HG03457 (cell line): Measurements from ENCODE around the gene GALNT2.

Experiments
- ATAC-seq: cut with Tn5 transposase; IDR thresholded peaks from one replicate; pipeline ENCODE4 v1.9.1; 2021; ENCODE audit warnings: moderate number of reproducible peaks; ENCODE audit not compliant: unreplicated experiment

Gene GALNT2

DNA sequence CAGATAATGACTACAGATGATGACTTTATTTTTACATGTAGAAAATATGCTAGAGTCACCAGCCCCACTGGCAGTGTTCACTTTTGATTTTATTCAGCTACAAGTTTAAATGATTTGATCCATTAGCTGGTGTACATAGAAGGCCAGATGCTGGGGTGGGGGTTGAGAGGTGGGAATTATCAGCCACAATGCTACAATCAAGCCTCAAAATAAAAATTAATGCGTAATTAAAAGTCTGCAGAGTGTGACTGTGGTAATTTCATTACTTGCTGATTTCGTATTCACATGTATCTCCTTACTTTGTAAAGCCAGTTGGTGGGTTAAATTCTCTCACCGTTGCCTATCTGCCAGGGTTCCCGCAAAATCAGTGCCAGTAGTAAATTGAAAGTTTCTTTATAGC lies 109.3 kb downstream of the GALNT2 start:
- no peak for ATAC-seq

DNA sequence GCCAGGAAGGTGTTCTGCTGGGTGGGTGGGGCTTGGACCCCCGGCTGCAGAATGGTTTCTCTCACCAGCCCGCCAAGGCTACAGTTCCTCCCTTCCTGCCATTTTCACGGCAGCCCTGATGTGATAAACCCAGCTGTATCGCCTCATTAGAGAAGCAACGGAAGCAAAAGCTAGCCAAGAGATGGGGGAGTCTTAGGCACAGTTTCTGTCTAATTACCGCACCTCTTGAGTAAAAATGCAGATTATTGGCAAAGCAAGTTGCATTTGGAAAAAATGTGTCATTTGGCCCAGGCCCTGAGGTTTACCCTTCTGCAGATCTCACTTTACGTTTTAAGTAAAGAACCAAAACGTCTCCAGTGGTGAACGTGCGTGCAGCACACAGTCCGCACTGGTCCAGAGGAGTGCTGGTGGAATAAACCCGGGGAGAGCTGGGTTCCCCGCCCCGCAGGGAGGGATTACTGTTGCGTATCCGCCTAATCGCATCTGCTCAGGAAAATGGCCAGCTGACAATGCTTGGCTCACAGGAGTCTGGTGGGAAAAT lies 109.9 kb downstream of the GALNT2 start:
- no peak for ATAC-seq

DNA sequence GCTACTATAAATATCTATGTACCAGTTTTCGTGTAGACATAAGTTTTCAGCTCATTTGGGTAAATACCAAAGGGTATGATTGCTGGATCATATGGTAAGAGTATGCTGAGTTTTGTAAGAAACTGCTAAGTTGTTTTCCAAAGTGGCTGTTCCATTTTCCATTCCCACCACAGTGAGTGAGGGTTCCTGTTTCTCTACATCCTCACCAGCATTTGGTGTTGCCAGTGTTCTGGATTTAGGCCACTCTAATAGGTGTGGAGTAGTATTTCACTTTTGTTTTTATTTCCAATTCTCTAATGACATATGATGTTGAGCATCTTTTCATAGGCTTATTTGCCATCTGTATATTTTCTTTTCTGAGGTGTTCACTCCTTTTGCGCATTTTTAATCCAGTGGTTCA lies 112.2 kb downstream of the GALNT2 start:
- no peak for ATAC-seq

DNA sequence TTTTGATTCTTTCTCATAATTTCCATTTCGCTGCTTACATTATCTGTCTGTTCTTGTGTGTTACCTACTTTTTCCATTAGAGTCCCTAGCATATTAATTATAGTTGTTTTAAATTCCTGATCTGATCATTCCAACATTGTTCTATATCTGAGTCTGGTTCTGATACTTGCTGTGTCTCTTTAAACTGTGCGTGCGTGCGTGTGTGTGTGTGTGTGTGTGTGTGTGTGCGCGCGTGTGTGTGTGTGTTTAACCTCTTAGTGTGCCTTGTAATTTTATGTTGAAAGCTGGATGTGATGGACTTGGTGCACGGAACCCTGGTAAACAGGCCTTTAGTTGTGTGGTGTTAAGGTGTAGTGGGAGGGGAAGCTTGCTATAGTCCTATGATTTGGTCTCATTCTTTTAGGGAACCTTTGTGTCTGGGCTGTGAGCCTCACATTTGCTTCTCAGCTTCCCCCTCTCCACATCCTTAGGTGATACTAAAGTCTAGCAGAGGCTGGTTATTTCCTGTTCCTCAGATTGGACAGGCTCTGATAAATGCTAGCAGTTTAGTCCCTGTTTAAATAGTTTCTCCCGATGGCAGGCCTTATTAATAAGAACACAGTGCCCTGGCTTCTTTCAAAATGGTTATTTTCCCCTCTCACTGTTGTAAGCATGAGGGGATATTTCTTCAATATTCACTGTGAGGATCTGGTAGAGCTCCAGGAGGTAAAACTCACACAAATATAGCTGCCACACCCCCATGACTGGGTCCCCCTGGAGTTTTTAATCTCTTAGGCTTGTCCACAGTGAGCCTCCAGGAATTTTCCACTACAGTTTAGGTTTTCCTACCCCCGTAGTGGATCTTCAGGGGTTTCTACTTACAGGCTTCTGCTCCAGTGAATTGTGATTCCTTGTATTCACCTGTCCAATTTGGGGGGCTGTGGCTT lies 118.3 kb downstream of the GALNT2 start:
- no peak for ATAC-seq

DNA sequence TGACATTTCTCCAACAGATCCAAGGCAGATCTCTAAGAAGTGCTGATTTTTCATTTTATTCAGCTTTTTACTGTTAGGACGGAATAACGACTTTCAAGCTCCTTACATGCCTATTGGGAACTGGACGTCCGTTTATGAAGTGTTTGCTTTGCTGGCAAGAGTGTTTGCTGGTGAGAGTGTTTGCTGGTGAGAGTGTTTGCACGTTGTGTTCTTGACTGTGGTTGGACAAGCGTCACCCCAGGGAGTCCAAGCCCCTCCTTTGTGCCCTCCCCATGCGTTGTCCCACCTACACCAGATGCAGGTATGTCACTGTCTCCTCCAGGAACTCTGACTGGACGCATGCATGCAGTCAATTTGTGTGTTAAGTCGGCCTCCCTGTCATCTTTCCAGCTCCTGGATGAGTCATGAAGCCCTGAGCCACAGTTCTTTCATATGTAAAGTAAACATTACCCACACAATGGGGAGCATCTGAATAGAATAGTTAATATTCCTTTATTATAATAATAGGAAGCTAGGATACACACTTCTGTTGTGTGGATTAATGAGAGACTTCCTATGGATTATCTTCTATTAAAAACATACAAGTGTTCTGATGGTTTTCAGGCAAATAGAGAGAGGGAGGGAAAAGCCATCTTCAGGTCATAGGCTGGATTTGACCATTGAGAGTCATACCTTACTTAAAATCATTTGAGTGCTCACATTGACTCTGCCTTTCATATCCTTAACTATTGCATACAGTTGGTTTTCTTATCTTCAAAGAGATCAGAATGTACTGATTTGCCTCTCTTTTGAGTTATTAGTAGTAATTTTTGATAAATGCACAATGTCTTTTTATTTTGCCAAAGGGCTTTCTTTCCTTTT lies 119.2 kb downstream of the GALNT2 start:
- no peak for ATAC-seq

DNA sequence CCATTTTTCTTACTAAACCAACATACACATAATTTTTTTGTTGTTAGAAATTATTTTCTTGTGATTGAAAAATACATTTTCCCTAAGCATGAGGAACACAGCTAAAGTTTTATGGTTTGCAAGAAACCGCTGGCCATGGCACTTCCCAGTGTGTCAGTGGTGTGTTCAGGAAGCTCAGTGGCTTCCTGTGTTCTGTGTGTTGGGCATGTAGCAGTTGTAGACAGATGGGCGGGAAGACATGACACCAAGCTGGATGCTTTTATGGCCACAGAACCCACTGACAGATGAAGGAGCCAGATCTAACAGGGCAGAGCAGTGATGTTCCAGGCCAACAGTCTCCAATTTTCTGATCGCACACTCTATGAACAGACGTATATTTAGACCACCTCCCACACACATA lies 119.8 kb downstream of the GALNT2 start:
- no peak for ATAC-seq

DNA sequence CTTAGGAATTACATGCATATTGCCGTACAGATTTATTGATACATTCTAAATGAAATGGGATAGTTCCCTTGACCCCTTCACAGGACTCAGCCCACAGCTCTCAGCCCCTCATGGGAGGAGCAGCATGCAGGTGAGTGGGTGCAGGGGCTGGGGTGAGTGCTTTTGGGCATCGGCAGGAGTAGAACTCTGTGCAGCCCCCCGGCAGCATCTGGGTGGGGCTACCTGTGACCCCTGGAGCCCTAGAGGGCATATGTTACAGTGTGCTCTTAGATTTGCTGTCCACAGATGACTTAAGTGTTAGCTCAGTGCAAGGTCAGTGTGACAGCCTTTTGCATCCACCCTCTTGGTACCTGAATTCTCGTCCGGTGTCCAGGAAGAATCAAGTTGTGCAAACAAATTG lies 120.3 kb downstream of the GALNT2 start:
- ATAC-seq: no peak

DNA sequence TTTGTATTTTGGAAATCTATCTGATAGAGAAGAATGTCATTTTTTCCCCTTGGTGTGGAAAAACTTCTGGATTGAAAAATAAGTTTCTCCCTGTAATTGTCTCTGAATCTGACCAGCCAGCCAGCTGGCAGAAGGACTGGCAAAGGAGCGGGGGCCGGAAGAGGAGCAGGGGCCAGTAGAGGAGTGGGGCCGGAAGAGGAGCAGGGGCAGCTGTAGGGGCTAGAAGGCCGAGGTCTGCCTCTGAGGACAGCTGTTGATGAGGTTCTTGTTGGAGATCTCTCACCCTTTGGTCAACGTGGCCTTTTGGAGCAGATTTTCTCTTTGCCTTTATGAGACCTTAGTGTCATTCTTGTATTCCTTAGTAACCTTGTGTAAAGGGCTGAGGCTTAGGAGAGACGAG lies 121.8 kb downstream of the GALNT2 start:
- no peak for ATAC-seq

DNA sequence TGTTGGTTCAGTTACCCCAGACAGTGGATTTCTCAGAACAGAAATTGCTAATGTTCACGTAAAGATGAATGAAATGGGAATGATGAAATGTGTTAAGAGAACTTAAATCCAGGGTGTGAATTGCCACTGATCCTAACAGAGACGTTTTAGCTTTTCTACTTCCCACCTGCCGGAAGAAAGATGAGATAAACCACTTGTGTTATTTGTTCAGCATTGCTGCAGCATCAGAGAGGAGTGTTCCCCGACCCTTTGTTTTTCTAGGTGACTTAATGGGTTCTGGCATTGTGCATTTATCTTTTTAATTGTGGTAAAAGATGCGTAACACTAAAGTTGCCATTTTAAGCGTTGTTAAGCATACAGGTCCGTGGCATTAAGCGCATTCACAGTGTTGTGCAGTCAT lies 122.3 kb downstream of the GALNT2 start:
- no peak for ATAC-seq

DNA sequence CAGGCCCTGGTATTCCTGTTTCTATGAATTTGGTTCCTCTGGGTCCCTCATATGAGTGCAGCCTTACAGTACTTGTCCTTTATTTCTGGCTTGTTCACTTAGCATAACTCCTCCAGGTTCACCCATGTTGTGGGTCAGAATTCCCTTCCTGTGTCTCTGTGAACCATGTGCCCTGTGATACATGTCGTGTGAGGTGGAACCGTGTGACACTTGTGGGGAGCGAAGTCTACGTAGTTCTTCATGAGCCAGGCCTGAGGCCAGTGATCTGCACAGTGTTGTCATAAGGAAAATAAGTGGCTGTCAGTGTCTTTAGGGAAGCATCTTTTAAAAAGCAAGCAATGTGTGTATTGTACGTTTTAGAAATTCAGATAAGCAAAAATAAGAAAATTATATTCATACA lies 122.8 kb downstream of the GALNT2 start:
- ATAC-seq: no peak

DNA sequence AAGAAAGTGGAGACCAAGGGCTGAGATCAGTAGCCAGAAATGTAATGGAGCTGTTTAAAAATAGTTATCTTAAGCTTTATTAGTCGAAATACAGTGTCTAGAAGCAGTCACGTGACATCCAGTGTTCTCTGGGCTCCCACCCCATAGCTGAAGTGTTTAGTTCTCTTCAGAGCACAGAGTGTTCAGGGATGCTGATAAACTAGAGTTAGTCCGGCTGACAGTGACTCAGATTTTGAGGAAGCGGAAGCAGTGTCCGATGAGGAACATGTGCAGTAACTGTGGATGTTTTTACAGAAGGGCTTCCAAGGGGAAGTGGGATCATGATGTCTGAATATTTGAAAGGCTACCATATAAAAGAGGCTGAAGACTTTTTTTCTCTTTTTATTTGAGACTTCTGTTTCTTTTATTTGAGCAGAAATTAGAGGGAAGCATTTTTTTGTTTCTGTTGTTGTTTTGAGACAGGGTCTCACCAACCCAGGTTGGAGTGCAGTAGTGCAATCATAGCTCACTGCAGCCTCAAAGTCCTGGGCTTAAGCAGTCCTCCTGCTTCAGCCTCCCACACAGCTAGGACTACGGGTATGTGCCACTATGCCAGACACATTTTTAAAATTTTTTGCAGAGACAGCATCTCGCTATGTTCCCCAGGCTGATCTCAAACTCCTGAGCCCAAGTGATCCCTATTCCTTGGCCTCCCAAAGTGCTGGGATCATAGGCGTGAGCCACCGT lies 124.2 kb downstream of the GALNT2 start:
- ATAC-seq: no peak

DNA sequence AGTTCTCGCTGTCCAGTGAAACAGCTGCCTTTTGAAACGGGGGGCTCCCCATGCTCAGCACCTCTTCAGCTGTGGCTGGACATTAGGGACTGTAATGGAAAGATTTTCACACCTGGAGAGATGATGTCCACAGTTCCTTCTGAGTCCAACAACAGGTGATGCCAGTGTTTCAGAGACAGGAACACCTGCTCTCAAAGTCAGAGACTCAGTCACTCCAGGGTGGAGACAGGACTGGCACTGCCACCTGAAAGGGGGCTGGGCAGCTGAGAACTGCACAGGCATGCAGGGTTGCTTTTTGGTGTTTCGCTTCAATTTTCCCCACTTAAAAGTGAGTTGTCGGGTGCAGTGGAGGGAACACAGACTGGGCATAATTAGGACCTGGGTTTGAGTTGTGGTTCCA lies 124.8 kb downstream of the GALNT2 start:
- ATAC-seq: no peak

DNA sequence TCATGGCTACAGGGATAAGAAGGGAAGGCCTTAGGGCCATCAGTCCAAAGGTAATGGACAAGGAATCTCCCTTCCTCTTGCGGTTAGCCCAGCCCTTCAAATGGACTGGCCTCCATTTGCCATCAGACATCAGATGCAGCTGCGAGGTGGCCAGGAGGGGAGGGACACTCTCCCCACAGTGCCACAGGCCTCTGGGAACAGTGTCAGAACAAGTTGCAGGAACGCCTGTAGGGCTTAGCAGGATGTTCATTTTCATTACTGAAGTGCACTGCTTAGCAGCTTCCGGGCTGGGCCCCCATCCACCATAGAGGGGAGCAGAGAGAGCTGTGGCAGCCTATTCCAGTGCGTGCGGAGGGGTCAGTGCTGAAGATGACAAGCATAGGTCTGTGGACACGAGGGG lies 127.5 kb downstream of the GALNT2 start:
- no peak for ATAC-seq

DNA sequence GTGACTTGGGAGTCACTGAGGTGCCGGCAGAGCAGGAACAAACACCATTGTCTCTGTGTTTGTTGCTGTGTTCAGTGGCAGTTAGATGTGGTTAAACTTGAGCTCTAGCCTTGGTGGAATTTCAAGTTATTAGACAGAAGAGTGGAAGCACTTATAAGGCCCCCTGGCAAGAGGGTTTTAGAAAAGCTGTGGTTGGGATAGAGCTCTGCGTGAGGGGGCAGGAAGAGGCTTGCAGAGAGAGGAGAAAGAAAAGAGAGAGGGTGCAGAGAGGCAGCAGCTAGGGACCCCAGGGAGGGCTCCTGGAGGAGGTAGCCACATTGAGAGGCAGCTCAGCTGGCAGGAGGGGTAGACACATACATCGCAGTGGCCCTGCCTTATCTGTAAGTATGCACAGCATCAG lies 128.2 kb downstream of the GALNT2 start:
- ATAC-seq: no peak

DNA sequence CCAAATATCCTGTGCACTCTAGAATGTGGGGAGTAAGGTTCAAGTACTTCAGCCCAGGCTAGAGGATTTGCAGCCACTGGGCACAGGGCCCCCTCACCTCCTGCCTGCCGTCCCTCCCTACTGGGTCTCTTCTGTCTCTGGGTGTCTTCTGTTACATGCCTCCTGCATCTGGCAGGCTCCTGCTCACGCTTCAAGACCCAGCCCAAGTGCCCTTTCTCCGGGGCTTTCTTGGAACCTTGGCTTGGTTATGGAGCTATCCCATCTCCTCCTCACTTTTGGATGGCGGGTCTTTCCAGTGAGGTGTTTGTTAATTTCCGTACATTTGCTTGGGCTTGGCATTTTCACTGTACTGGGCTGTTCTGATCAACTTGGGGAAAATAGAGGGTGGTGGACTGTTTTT lies 129.0 kb downstream of the GALNT2 start:
- ATAC-seq: no peak

DNA sequence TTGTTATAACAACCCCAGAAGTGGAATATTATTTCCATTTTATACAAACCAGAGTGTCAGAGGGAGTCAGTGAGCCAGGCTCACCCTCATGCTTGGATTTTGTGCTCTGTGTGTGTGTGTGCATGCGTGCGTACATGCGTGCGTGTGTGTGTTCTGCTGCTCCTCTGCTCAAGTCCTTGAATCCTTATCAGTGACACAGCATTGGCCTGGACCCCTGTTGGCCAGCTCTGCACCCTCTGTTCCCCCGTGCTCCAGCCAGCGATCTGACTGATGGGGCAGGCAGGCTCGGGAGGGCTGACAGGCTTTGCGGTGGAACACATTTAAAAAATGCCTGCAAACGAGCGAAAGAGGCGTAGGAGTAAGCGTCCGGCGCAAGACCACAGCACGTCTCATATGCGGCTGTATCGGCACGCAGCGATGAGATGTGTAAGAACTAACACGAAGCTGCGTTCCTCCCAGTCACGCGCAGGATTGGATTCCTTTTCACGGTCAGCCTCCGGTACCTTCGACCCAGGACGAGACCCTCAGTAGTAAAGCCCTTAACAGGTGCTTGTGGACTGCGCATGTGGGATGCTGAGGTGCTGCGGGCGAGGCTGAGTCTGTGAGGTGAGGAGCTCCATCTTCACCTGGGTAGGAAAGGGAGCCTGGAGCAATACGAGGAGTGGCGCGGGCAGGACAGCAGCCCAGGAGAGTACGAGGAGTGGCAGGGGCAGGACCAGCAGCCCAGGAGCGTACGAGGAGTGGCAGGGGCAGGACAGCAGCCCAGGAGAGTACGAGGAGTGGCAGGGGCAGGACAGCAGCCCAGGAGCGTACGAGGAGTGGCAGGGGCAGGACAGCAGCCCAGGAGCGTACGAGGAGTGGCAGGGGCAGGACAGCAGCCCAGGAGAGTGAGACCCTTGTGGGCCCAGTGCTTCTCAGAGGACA lies 130.9 kb downstream of the GALNT2 start:
- no peak for ATAC-seq

DNA sequence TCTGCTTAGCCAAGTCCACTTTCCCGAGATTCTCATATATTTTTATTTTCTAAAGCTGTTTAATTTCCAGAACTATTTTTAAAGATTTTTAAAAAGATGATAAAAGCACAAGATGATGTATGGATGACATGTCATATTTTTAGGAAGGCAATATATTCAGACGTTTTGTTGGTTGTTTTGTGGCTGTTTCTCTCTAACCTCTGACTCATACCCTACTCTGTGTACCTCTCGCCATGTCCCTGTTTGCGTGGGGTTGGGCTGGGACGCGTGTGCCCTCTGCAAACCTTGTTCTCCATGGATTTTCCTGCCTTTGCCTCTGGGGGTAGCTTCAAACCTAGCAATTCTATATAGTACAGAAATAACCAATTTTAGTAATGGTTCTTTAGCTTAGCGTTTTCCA lies 132.0 kb downstream of the GALNT2 start:
- no peak for ATAC-seq

DNA sequence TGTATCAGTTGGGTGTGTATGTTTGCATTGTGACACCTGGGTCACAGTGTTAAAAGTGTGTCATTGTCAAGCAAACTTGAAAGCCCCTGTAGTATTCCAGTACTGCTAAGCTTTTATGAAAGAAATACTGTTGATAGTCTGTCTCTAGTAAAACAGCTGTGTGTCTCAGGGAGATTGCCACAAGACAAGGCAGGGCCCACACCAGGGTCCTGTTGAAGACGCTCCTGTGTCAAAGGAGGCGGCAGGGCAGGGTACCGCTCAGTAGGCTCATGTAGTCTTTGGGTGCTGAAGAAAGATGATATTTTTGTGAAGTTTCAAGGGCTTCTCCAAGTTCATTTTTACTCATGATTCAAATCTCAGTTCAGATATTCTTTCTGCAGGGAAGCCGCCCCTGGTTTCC lies 132.5 kb downstream of the GALNT2 start:
- ATAC-seq: no peak

DNA sequence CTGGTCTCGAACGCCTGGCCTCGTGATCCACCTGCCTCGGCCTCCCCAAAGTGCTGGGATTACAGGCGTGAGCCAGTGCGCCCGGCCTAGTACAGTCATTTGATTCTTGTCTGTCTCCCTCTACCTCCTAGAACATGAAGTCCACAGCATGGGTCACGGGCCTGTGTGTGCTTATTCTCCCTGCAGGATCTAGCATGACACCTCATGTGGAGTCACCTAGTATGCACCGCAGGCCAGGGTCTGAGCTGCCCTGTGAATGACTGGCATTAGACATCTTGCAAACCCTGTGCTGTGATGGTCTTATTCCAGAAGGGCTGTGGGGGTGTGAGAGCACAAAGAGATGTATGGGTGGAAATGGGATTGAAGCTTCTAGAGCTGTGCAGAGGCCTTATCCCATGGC lies 133.2 kb downstream of the GALNT2 start:
- no peak for ATAC-seq

DNA sequence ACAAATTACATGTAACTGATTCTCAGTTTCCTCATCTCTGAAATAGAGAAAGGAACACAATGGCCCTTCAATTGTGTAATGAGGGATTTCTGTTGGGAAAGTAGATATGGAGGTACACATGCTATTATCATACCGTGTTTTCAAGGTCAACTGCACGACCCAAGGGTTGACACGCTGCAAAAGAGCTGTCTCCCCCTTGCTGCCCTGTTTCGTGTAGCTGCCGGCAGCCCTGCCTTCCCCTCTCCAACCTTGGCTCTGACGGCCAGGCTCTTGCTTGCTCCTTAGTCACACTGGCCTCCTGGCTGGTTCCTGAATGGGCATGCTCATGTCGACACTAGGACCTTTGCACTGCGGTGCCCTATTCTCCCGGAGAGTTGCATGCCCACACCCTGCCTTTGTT lies 134.4 kb downstream of the GALNT2 start:
- ATAC-seq: no peak
